Astrocyte (in vitro differentiated cells and primary cell): ENCODE results near the gene EPHA6. TPM values are rescaled to one million over a fixed set of nuclear protein-coding genes. Genes with fewer than 3 reads are reported as not detected.

Experiments
- DNase-seq: peaks from one replicate; pipeline ENCODE4 v3.0.0-alpha.2; 2010; ENCODE audit warnings: low read depth
- FAIRE-seq: peaks from 2 replicates; lab custom pipeline; 2011; peaks lifted over from hg19 to GRCh38; lab: Jason Lieb, UNC
- H2AFZ ChIP-seq: 2 replicates; pipeline ENCODE4 v1.6.0; 2012; ENCODE audit warnings: low read depth, low read length, inconsistent platforms
- H3K27ac ChIP-seq: 2 replicates; pipeline ENCODE4 v1.5.1; 2011; ENCODE audit warnings: low read depth, low read length, inconsistent platforms
- H3K27me3 ChIP-seq: 2 replicates; pipeline ENCODE4 v1.6.0; 2011; ENCODE audit warnings: low read length, inconsistent platforms; ENCODE audit not compliant: insufficient read depth
- H3K36me3 ChIP-seq: 2 replicates; pipeline ENCODE4 v1.5.1; 2011; ENCODE audit warnings: low read length, inconsistent platforms; ENCODE audit not compliant: insufficient read depth
- H3K4me1 ChIP-seq: 2 replicates; pipeline ENCODE4 v1.5.1; 2011; ENCODE audit warnings: low read length, inconsistent platforms; ENCODE audit not compliant: insufficient read depth
- H3K4me2 ChIP-seq: 2 replicates; pipeline ENCODE4 v1.6.0; 2012; ENCODE audit warnings: low read length, inconsistent platforms
- H3K4me3 ChIP-seq: 2 replicates; pipeline ENCODE4 v1.5.1; 2011; ENCODE audit warnings: low read depth, mild to moderate bottlenecking, low read length, inconsistent platforms; ENCODE audit not compliant: insufficient read depth
- H3K79me2 ChIP-seq: 2 replicates; pipeline ENCODE4 v1.6.0; 2012; ENCODE audit warnings: mild to moderate bottlenecking, low read length, inconsistent platforms; ENCODE audit not compliant: insufficient read depth
- H3K9ac ChIP-seq: 2 replicates; pipeline ENCODE4 v1.6.0; 2012; ENCODE audit warnings: mild to moderate bottlenecking, low read length, inconsistent platforms
- H3K9me3 ChIP-seq: 2 replicates; pipeline ENCODE4 v1.5.1; 2012; ENCODE audit warnings: low read depth, mild to moderate bottlenecking, low read length, inconsistent platforms; ENCODE audit not compliant: insufficient read depth
- H4K20me1 ChIP-seq: 2 replicates; pipeline ENCODE4 v1.6.0; 2012; ENCODE audit warnings: low read length, inconsistent platforms; ENCODE audit not compliant: insufficient read depth
- H3K27ac Mint-ChIP-seq: one replicate; pipeline ENCODE4 v1.8.0; 2021; ENCODE audit warnings: mild to moderate bottlenecking, mixed read lengths; ENCODE audit not compliant: unreplicated experiment
- H3K27me3 Mint-ChIP-seq: one replicate; pipeline ENCODE4 v1.8.0; 2021; ENCODE audit warnings: low read depth, mixed read lengths; ENCODE audit not compliant: unreplicated experiment
- H3K36me3 Mint-ChIP-seq: one replicate; pipeline ENCODE4 v1.8.0; 2021; ENCODE audit warnings: low read depth, mixed read lengths; ENCODE audit not compliant: unreplicated experiment
- H3K4me1 Mint-ChIP-seq: one replicate; pipeline ENCODE4 v1.8.0; 2021; ENCODE audit warnings: low read depth, mixed read lengths; ENCODE audit not compliant: unreplicated experiment
- H3K4me3 Mint-ChIP-seq: one replicate; pipeline ENCODE4 v1.8.0; 2021; ENCODE audit warnings: mild to moderate bottlenecking, moderate library complexity, mixed read lengths; ENCODE audit not compliant: unreplicated experiment
- H3K9me3 Mint-ChIP-seq: one replicate; pipeline ENCODE4 v1.8.0; 2021; ENCODE audit warnings: mild to moderate bottlenecking, mixed read lengths; ENCODE audit not compliant: unreplicated experiment
- EZH2 ChIP-seq: IDR thresholded peaks from 2 replicates; pipeline ENCODE4 v1.6.1; 2012; ENCODE audit warnings: mild to moderate bottlenecking, low read length, inconsistent platforms; ENCODE audit not compliant: insufficient read depth
- total RNA-seq: library from RNA; stranded (reverse); gene quantifications from 2 replicates; pipeline ENCODE4 v1.2.1, GENCODE V29; 2021
- TF ChIP-seq, protein P1 (sequence below): IDR thresholded peaks from 2 replicates; pipeline ENCODE4 v1.5.1; 2011; ENCODE audit warnings: low read depth, mild to moderate bottlenecking, inconsistent platforms, low read length, moderate library complexity; ENCODE audit not compliant: insufficient read depth

Gene EPHA6
- total RNA-seq, 1 donor from 2014 or later: 1.7 TPM

DNA sequence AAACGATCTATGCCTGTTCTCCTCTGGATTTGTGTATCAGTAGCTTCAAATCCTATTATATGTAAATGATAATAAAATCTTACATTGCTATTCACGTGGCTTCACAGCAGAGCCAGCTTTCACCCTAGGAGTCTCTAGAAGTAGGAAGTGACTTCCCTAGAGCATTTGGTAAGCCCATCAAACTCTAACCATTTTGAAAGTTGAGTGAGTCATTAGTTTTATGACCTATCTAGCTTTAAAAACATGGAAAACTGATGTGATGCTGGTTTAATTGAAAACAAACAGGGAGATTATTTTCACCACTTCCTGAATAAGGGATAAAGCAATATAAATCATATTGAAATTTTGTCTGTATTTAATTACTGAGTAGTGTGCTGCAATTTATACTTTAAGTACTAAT is 275.2 kb downstream of the EPHA6 start:
- no peak overlapping the region for H3K27ac Mint-ChIP-seq
- Histone ChIP-seq H3K9ac (no peak overlapping the region), H3K4me3 (no peak overlapping the region), H4K20me1 (no peaks in the 10 kb centered on the region), H3K27ac (no peak overlapping the region), H3K4me2 (no peak overlapping the region), H2AFZ (no peak overlapping the region), H3K4me1 (no peaks in the 10 kb centered on the region), H3K27me3 (no peaks in the 10 kb centered on the region), H3K79me2 (no peaks in the 10 kb centered on the region), H3K36me3 (no peaks in the 10 kb centered on the region), H3K9me3 (no peaks in the 10 kb centered on the region)
- DNase-seq: no peak
- no peak overlapping the region for H3K4me3 Mint-ChIP-seq
- no peaks in the 10 kb centered on the region for H3K36me3 Mint-ChIP-seq
- peaks cover 17% of the 10 kb centered on the region for H3K4me1 Mint-ChIP-seq
- no peak for FAIRE-seq
- no peaks in the 10 kb centered on the region for H3K9me3 Mint-ChIP-seq
- H3K27me3 Mint-ChIP-seq: no peaks in the 10 kb centered on the region
- TF ChIP-seq EZH2: no peak
- TF ChIP-seq, protein P1, sequence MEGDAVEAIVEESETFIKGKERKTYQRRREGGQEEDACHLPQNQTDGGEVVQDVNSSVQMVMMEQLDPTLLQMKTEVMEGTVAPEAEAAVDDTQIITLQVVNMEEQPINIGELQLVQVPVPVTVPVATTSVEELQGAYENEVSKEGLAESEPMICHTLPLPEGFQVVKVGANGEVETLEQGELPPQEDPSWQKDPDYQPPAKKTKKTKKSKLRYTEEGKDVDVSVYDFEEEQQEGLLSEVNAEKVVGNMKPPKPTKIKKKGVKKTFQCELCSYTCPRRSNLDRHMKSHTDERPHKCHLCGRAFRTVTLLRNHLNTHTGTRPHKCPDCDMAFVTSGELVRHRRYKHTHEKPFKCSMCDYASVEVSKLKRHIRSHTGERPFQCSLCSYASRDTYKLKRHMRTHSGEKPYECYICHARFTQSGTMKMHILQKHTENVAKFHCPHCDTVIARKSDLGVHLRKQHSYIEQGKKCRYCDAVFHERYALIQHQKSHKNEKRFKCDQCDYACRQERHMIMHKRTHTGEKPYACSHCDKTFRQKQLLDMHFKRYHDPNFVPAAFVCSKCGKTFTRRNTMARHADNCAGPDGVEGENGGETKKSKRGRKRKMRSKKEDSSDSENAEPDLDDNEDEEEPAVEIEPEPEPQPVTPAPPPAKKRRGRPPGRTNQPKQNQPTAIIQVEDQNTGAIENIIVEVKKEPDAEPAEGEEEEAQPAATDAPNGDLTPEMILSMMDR: no peak

- Histone ChIP-seq H3K4me1 (no peaks in the 10 kb centered on the region), H3K4me2 (no peak overlapping the region), H3K79me2 (no peaks in the 10 kb centered on the region), H3K27me3 (no peaks in the 10 kb centered on the region), H3K9ac (no peak overlapping the region), H4K20me1 (no peaks in the 10 kb centered on the region), H3K27ac (no peak overlapping the region), H3K9me3 (no peaks in the 10 kb centered on the region), H3K4me3 (no peak overlapping the region), H3K36me3 (no peaks in the 10 kb centered on the region), H2AFZ (no peak overlapping the region)
- TF ChIP-seq, protein P1: no peak
- TF ChIP-seq EZH2: no peak
- H3K4me1 Mint-ChIP-seq: peaks cover 24% of the 10 kb centered on the region
- no peak overlapping the region for H3K27ac Mint-ChIP-seq
- DNase-seq (peak; percentile 0), FAIRE-seq (no peak)
- H3K36me3 Mint-ChIP-seq: no peaks in the 10 kb centered on the region
- H3K4me3 Mint-ChIP-seq: no peak overlapping the region
- H3K27me3 Mint-ChIP-seq: no peaks in the 10 kb centered on the region
- H3K9me3 Mint-ChIP-seq: no peaks in the 10 kb centered on the region
These were observed 288.2 kb downstream of the EPHA6 start for GRCh38 chr3:97102641-97103040.

DNA sequence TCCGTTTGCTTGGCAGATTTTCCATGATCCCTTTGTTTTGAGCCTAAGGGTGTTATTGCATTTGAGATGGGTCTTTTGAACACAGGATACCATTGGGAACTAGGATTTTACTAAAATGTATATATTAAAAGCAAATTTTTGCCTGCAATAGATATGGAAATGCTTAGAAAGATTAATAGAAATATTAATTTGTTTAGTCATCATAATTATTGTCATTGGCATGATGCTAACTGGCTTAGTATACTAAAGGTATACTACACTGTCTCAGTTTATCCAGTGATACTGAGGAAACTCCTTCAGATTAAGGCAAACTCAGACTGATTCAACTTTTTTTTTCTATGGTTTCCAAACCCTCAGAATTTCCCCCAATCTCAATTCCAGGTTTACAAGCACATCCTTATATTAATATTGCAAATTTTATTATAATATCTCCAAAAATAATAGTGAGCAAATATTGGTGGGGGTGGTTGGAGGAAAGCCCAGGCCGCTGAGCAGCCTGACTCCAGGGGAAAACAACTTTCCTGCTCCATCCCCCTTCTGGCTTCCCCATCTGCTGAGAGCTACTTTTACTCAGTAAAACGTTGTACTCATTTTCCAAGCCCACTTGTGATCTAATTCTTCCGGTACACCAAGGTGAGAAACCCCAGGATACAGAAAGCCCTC is 291.7 kb downstream of the EPHA6 start:
- H3K4me1 ChIP-seq: no peaks in the 10 kb centered on the region
- H3K4me2 ChIP-seq: no peak overlapping the region
- no peaks in the 10 kb centered on the region for H3K36me3 ChIP-seq
- Mint-ChIP-seq H3K9me3 (no peaks in the 10 kb centered on the region), H3K4me3 (no peak overlapping the region), H3K4me1 (peaks cover 24% of the 10 kb centered on the region), H3K27ac (no peak overlapping the region), H3K36me3 (no peaks in the 10 kb centered on the region), H3K27me3 (no peaks in the 10 kb centered on the region)
- no peaks in the 10 kb centered on the region for H4K20me1 ChIP-seq
- DNase-seq (no peak), FAIRE-seq (no peak)
- no peak overlapping the region for H3K27ac ChIP-seq
- no peaks in the 10 kb centered on the region for H3K79me2 ChIP-seq
- no peaks in the 10 kb centered on the region for H3K27me3 ChIP-seq
- no peak overlapping the region for H3K4me3 ChIP-seq
- no peak overlapping the region for H2AFZ ChIP-seq
- H3K9ac ChIP-seq: no peak overlapping the region
- H3K9me3 ChIP-seq: no peaks in the 10 kb centered on the region
- TF ChIP-seq EZH2: no peak
- TF ChIP-seq, protein P1: no peak
